K562 (cell line): ENCODE data around the gene CXCL13. TPM values are rescaled to one million over a fixed set of nuclear protein-coding genes. Genes with fewer than 3 reads are reported as not detected.

Source experiments
- ATAC-seq: fragments of 200-7000 bp; cut with Tn5 transposase; 3 replicates; pipeline ENCODE4 v1.9.1; 2020; ENCODE audit warnings: moderate library complexity
- BruUV-seq: library from RNA; stranded (reverse); fragments of 400-500 nt; replicated peaks from 2 replicates; lab custom pipeline; 2021; lab: Mats Ljungman, UMichigan
- CTCF ChIA-PET: fragments of 300-600 bp; formaldehyde crosslinking; extraction: SDS; loops from one replicate; lab custom pipeline; 2021; ENCODE audit warnings: low intra/inter-chr PET ratio; lab: Yijun Ruan, JAX
- POLR2A ChIA-PET: fragments of 300-600, 350-650 bp; sonication (Branson Sonifier 250); formaldehyde crosslinking; extraction: SDS; loops from one replicate; lab custom pipeline; 2021; ENCODE audit warnings: antibody characterized with exemption, inconsistent platforms; lab: Yijun Ruan, JAX
- DNase-seq, 4 experiments: peaks; one replicate each; pipeline versions ENCODE4 v3.0.0 to v3.0.0-alpha.2; 2011 to 2018; ENCODE audit warnings: low spot score in 3 of 4, mixed read lengths in 3 of 4; ENCODE audit errors: extremely low read depth in 1 of 4
- FAIRE-seq: peaks from 2 replicates; lab custom pipeline; 2011; peaks lifted over from hg19 to GRCh38; lab: Jason Lieb, UNC
- H2AFZ ChIP-seq: 2 replicates; pipeline ENCODE4 v1.6.0; 2011; ENCODE audit warnings: low read depth, low read length, control low read depth, inconsistent platforms
- H3K27ac ChIP-seq: fragments of 200-600 bp; 3 replicates; pipeline ENCODE4 v1.8.0; 2011; ENCODE audit warnings: low read depth, mild to moderate bottlenecking, control low read depth, inconsistent platforms, low read length, moderate library complexity, mixed read lengths; ENCODE audit errors: extremely low read depth
- H3K27me3 ChIP-seq, 2 experiments: fragments of 300-600 bp in 1 of 2; 2 replicates in 1 of 2; 3 replicates in 1 of 2; pipeline versions ENCODE4 v1.6.0 to v1.8.0; 2011; ENCODE audit warnings: inconsistent platforms in 2 of 2, low read length in 2 of 2, mild to moderate bottlenecking in 1 of 2, mixed read lengths in 1 of 2, moderate library complexity in 1 of 2; ENCODE audit not compliant: control insufficient read depth in 2 of 2, insufficient read depth in 2 of 2
- H3K36me3 ChIP-seq: fragments of 300-600 bp; 3 replicates; pipeline ENCODE4 v1.8.0; 2011; ENCODE audit warnings: mild to moderate bottlenecking, low read length, inconsistent platforms; ENCODE audit not compliant: control insufficient read depth, insufficient read depth
- H3K4me1 ChIP-seq, 2 experiments: fragments of 200-600 bp in 1 of 2; replicated peaks in 1 of 2; 2 replicates in 1 of 2; 3 replicates in 1 of 2; pipeline versions ENCODE4 v1.5.1 to v1.8.0; 2011; ENCODE audit warnings: inconsistent platforms in 2 of 2, low read length in 2 of 2, mild to moderate bottlenecking in 1 of 2, mixed read lengths in 1 of 2, moderate library complexity in 1 of 2; ENCODE audit not compliant: control insufficient read depth in 2 of 2, insufficient read depth in 2 of 2
- H3K4me2 ChIP-seq: 2 replicates; pipeline ENCODE4 v1.6.1; 2011; ENCODE audit warnings: low read length, control low read depth, inconsistent platforms, mixed read lengths; ENCODE audit not compliant: insufficient read depth
- H3K4me3 ChIP-seq: fragments of 200-600 bp; sonication (generic), shearing (Covaris generic); 2 replicates; pipeline ENCODE4 v1.5.1; 2016; ENCODE audit warnings: control low read depth, inconsistent platforms
- H3K79me2 ChIP-seq: fragments of 200-600 bp; 3 replicates; pipeline ENCODE4 v1.8.0; 2011; ENCODE audit warnings: low read length, inconsistent platforms; ENCODE audit not compliant: control insufficient read depth, insufficient read depth
- H3K9ac ChIP-seq, 2 experiments: 2 replicates each; pipeline versions ENCODE4 v1.6.0 to v1.6.1; 2011; ENCODE audit warnings: low read depth in 2 of 2, low read length in 2 of 2, control low read depth in 1 of 2, inconsistent platforms in 1 of 2, mild to moderate bottlenecking in 1 of 2, mixed read lengths in 1 of 2; ENCODE audit not compliant: insufficient read depth in 1 of 2
- H3K9me1 ChIP-seq: one replicate; pipeline ENCODE4 v1.6.0; 2011; ENCODE audit warnings: inconsistent platforms, mild to moderate bottlenecking, low read length, moderate library complexity; ENCODE audit not compliant: control insufficient read depth, insufficient read depth
- H3K9me3 ChIP-seq: replicated peaks from 2 replicates; pipeline ENCODE4 v1.5.1; 2011; ENCODE audit warnings: low read depth, low read length, inconsistent platforms; ENCODE audit not compliant: control insufficient read depth, insufficient read depth
- H4K20me1 ChIP-seq: replicated peaks from 2 replicates; pipeline ENCODE4 v1.6.1; 2011; ENCODE audit warnings: low read length, inconsistent platforms, mixed read lengths; ENCODE audit not compliant: control insufficient read depth, insufficient read depth
- CBX1 ChIP-seq: sonication (generic); IDR thresholded peaks from 2 replicates; pipeline ENCODE4 v1.6.1; 2016; ENCODE audit warnings: antibody characterized with exemption, low read depth, mild to moderate bottlenecking
- DDX20 ChIP-seq: fragments of 450-650 bp; IDR thresholded peaks from 2 replicates; pipeline ENCODE4 v1.6.1; 2016; ENCODE audit warnings: missing genetic modification characterization, low read depth, mild to moderate bottlenecking, missing compliant biosample characterization, moderate library complexity
- EP300 ChIP-seq: IDR thresholded peaks from 2 replicates; pipeline ENCODE4 v1.6.1; 2012; ENCODE audit warnings: low read length, improper control_type of control experiment
- KDM1A ChIP-seq, 2 experiments: fragments of 450-650 bp; IDR thresholded peaks; 2 replicates each; pipeline ENCODE4 v1.6.1; 2016; ENCODE audit warnings: mild to moderate bottlenecking in 2 of 2
- SAP30 ChIP-seq: fragments of 200-600 bp; sonication (generic); IDR thresholded peaks from 2 replicates; pipeline ENCODE4 v1.6.1; 2012; ENCODE audit warnings: borderline replicate concordance, low read depth, mild to moderate bottlenecking, moderate library complexity, low read length, control low read depth, inconsistent platforms; ENCODE audit not compliant: insufficient read depth, poor library complexity, severe bottlenecking
- STAG1 ChIP-seq: sonication (generic); formaldehyde crosslinking; IDR thresholded peaks from 2 replicates; pipeline ENCODE4 v1.5.0; 2020; ENCODE audit warnings: missing genetic modification reagents, borderline replicate concordance
- ZC3H11A ChIP-seq: IDR thresholded peaks from 2 replicates; pipeline ENCODE4 v1.6.1; 2012; ENCODE audit warnings: low read depth, low read length, improper control_type of control experiment
- ZKSCAN8 ChIP-seq: fragments of 200-800 bp; sonication (Bioruptor generic); IDR thresholded peaks from 2 replicates; pipeline ENCODE4 v1.6.1; 2016; ENCODE audit warnings: missing genetic modification characterization, missing compliant biosample characterization
- ZNF253 ChIP-seq: fragments of 250-450 bp; sonication (Bioruptor Pico); conservative IDR thresholded peaks from 2 replicates; pipeline ENCODE4 v1.6.1; 2021; ENCODE audit warnings: mild to moderate bottlenecking
- ZNF551 ChIP-seq: fragments of 250-450 bp; sonication (Bioruptor Pico); IDR thresholded peaks from 2 replicates; pipeline ENCODE4 v1.5.0; 2021; ENCODE audit warnings: mild to moderate bottlenecking, moderate library complexity
- WGBS: fragments of 100-300 bp; shearing (Covaris generic); methylation state at CpG from one replicate; pipeline ENCODE4 v1.1.6; 2016; ENCODE audit warnings: low coverage, mixed read lengths; ENCODE audit not compliant: insufficient coverage; ENCODE audit errors: missing lambda C conversion rate; 5-methylcytosine and 5-hydroxymethylcytosine counted together
- in situ Hi-C: fragments of 300-500 bp; cut with MboI; formaldehyde crosslinking; loops from 4 replicates; pipeline ENCODE4 v1.15.0; 2018; ENCODE audit warnings: inconsistent platforms, mixed read lengths
- intact Hi-C: fragments of 100-400 bp; cut with micrococcal nuclease; formaldehyde crosslinking; loops from 2 replicates; pipeline ENCODE4 v1.14.2; 2022
- polyA plus RNA-seq, 8 experiments: library from polyadenylated mRNA; depleted of rRNA in 4 of 8; stranded (reverse) in 5 of 8; unstranded in 3 of 8; fragments of >200 nt; fragmentation: Nextera tagmentation in 2 of 8; fragmentation: Illumina TruSeq in 1 of 8; extraction: Ambion mirVana in 2 of 8; extraction: Trizol in 1 of 8; gene quantifications; 2 replicates each; pipeline versions ENCODE4 v1.2.1 to v1.2.3, GENCODE V29; 2011 to 2014; ENCODE audit warnings: inconsistent platforms in 1 of 8, missing spikeins in 1 of 8
- total RNA-seq, 7 experiments: library from RNA; depleted of rRNA in 6 of 7; stranded (reverse); fragments of >200 nt in 6 of 7; fragmentation: Illumina TruSeq in 2 of 7; extraction: Trizol in 2 of 7; gene quantifications; 2 replicates each; pipeline versions ENCODE4 v1.2.1 to v1.2.3, GENCODE V29; 2011 to 2021; ENCODE audit warnings: low replicate concordance in 1 of 7
- TF ChIP-seq, protein P1 (sequence below): sonication (generic); formaldehyde crosslinking; IDR thresholded peaks from 2 replicates; pipeline ENCODE4 v1.8.0; 2022; ENCODE audit warnings: mild to moderate bottlenecking, low read depth, missing genetic modification reagents
- TF ChIP-seq, protein P2 (sequence below), 2 experiments: fragments of 450-650 bp; IDR thresholded peaks; 2 replicates each; pipeline ENCODE4 v1.6.1; 2016; ENCODE audit warnings: mild to moderate bottlenecking in 2 of 2, borderline replicate concordance in 1 of 2, low read depth in 1 of 2, moderate library complexity in 1 of 2

The CXCL13 gene
- total and polyA plus RNA-seq, 9 of the 15 experiments (the other 6 are each of a cell fraction or from before 2014, with no cell fraction given), result not detected

DNA sequence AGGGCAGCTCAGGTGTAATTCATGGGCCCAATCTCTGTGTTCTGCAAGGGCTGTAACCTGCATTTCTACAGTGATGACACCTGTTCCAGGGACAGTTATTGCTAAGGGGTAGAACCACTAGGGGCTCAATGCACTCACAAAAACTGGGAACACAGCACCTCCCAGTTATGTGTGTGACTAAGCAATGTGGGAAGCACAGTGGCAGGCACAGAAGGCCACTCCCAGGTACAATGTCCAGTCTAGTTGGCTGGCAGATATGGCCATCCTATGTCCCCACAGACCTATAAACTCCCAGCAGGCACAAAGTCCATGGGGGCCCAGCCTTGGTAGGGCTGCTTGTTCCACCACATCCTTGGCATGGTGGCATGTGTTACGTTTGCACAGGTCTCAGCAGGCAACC lies 25.7 kb downstream of the CXCL13 start (continued):
- TF ChIP-seq, protein P1, sequence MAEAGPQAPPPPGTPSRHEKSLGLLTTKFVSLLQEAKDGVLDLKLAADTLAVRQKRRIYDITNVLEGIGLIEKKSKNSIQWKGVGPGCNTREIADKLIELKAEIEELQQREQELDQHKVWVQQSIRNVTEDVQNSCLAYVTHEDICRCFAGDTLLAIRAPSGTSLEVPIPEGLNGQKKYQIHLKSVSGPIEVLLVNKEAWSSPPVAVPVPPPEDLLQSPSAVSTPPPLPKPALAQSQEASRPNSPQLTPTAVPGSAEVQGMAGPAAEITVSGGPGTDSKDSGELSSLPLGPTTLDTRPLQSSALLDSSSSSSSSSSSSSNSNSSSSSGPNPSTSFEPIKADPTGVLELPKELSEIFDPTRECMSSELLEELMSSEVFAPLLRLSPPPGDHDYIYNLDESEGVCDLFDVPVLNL, result no peak
- no peak for TF ChIP-seq ZKSCAN8 (CRISPR knock-in tag)
- TF ChIP-seq DDX20 (tag), result no peak
- no peak for TF ChIP-seq STAG1 (CRISPR knock-in tag)
- TF ChIP-seq ZNF253 (CRISPR knock-in tag), result no peak
- no peak for TF ChIP-seq SAP30

GRCh38 chr4:77634132-77634785 lies 28.6 kb downstream of the CXCL13 start:
- ChIA-PET CTCF (no interaction called here), POLR2A (no interaction called here)
- no TSS peak for BruUV-seq
- DNase-seq, result no peak
- no peaks in the 10 kb centered on the region for H3K36me3 ChIP-seq
- H3K9me3 ChIP-seq, result no peaks in the 10 kb centered on the region
- intact Hi-C loops, result no loop called here
- no peaks in the 10 kb centered on the region for H3K79me2 ChIP-seq
- H3K9me1 ChIP-seq, result no peaks in the 10 kb centered on the region
- in situ Hi-C loops, result no loop called here
- H3K4me3 ChIP-seq, result no peak overlapping the region
- H4K20me1 ChIP-seq, result no peaks in the 10 kb centered on the region
- H3K27me3 ChIP-seq, result no peaks in the 10 kb centered on the region
- ATAC-seq, result no peak
- no peak overlapping the region for H3K27ac ChIP-seq
- WGBS, result under 1% methylated on average over 6 of the region's 6 CpGs
- no peak overlapping the region for H2AFZ ChIP-seq
- H3K9ac ChIP-seq, result no peak overlapping the region
- no peak for FAIRE-seq
- no peak overlapping the region for H3K4me2 ChIP-seq
- H3K4me1 ChIP-seq, result peaks cover 0 to 2% of the 10 kb centered on the region in 2 experiments; a peak in 1 of 5 replicates
- TF ChIP-seq ZC3H11A (no peak), CBX1 (no peak), KDM1A (IDR thresholded peaks at IDR 0.05) (no peak), EP300 (no peak), ZNF551 (CRISPR knock-in tag) (no peak)
- TF ChIP-seq, protein P2, sequence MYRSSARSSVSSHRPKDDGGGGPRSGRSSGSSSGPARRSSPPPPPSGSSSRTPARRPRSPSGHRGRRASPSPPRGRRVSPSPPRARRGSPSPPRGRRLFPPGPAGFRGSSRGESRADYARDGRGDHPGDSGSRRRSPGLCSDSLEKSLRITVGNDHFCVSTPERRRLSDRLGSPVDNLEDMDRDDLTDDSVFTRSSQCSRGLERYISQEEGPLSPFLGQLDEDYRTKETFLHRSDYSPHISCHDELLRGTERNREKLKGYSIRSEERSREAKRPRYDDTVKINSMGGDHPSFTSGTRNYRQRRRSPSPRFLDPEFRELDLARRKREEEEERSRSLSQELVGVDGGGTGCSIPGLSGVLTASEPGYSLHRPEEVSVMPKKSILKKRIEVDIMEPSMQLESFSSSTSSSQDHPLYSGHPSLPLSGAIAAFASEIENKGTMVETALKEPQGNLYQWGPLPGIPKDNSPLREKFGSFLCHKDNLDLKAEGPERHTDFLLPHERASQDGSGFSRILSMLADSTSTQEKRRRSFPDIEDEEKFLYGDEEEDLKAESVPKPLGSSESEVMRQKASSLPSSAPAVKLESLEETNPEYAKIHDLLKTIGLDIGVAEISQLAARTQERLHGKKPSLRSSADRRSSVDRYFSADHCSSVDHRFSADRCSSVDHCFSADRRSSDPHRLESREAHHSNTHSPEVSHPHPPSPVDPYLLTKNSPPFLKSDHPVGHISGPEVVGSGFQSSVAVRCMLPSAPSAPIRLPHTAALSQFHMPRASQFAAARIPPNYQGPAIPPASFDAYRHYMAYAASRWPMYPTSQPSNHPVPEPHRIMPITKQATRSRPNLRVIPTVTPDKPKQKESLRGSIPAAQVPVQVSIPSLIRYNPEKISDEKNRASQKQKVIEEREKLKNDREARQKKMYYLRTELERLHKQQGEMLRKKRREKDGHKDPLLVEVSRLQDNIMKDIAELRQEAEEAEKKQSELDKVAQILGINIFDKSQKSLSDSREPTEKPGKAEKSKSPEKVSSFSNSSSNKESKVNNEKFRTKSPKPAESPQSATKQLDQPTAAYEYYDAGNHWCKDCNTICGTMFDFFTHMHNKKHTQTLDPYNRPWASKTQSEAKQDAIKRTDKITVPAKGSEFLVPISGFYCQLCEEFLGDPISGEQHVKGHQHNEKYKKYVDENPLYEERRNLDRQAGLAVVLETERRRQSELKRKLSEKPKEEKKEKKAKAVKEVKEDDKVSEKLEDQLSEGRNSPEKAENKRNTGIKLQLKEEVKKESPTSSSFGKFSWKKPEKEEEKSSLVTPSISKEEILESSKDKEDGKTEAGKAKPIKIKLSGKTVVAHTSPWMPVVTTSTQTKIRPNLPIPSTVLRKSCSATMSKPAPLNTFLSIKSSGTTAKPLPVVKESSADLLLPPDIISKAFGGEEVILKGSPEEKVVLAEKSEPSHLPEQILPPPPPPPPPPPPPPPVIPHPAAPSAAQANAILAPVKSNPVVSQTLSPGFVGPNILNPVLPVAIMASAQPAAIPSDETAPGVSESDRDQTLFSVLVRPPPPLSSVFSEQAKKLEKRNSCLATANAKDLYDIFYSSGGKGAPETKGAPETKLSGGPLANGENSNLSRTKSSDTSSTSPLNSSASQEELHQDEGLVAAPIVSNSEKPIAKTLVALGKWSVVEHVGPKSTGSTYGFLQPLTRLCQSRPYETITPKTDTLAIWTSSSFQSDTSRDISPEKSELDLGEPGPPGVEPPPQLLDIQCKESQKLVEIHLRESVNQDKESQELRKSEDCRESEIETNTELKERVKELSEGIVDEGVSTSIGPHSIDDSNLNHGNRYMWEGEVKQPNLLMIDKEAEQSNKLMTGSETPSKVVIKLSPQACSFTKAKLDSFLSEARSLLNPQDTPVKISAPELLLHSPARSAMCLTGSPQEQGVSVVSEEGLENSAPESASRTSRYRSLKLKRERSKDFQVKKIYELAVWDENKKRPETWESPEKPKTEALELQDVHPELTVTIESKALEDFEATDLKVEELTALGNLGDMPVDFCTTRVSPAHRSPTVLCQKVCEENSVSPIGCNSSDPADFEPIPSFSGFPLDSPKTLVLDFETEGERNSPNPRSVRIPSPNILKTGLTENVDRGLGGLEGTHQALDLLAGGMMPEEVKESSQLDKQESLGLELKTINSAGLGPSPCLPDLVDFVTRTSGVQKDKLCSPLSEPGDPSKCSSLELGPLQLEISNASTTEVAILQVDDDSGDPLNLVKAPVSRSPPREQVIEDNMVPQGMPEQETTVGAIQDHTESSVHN (IDR thresholded peaks at IDR 0.05; ENCODE audit: borderline replicate concordance in 1 of 2, low read depth in 1 of 2), result no peak
